Measurements from ENCODE around the gene F10. TPM values are rescaled to one million over a fixed set of nuclear protein-coding genes. Genes with fewer than 3 reads are reported as not detected.

The F10 gene
- total RNA-seq, 1 donor from 2014 or later = 0.23 TPM

DNA sequence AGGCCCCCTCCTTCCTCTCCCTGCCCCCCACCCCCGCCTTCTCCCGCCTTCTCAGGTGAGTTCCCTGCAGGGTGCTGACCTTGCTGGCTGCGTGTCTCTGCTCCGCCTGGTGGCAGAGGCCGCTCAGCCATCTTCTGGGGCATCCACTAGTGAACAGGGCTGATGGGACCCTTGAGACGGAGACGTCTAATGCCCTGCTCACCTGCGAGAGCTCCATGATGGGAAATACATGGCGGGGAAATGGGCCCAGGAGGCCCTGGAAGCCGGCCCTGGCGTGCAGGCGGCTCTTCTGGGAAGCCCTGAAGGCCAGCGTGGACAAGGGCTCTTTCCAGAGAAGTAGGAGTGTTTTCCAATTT is 32.2 kb upstream of the F10 start:
- Mint-ChIP-seq H3K36me3 (ENCODE audit: low read depth, unreplicated experiment) (peaks cover 7% of the 10 kb centered on the region), H3K27ac (ENCODE audit: unreplicated experiment) (no peak overlapping the region), H3K4me1 (ENCODE audit: unreplicated experiment) (no peaks in the 10 kb centered on the region), H3K9me3 (ENCODE audit: unreplicated experiment) (no peaks in the 10 kb centered on the region), H3K4me3 (ENCODE audit: unreplicated experiment) (no peak overlapping the region), H3K27me3 (ENCODE audit: unreplicated experiment) (peaks cover 8% of the 10 kb centered on the region)
- TF ChIP-seq, protein P1, sequence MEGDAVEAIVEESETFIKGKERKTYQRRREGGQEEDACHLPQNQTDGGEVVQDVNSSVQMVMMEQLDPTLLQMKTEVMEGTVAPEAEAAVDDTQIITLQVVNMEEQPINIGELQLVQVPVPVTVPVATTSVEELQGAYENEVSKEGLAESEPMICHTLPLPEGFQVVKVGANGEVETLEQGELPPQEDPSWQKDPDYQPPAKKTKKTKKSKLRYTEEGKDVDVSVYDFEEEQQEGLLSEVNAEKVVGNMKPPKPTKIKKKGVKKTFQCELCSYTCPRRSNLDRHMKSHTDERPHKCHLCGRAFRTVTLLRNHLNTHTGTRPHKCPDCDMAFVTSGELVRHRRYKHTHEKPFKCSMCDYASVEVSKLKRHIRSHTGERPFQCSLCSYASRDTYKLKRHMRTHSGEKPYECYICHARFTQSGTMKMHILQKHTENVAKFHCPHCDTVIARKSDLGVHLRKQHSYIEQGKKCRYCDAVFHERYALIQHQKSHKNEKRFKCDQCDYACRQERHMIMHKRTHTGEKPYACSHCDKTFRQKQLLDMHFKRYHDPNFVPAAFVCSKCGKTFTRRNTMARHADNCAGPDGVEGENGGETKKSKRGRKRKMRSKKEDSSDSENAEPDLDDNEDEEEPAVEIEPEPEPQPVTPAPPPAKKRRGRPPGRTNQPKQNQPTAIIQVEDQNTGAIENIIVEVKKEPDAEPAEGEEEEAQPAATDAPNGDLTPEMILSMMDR (IDR thresholded peaks at IDR 0.05; ENCODE audit: unreplicated experiment) = no peak
- DNase-seq (ENCODE audit: low spot score) = no peak

DNA sequence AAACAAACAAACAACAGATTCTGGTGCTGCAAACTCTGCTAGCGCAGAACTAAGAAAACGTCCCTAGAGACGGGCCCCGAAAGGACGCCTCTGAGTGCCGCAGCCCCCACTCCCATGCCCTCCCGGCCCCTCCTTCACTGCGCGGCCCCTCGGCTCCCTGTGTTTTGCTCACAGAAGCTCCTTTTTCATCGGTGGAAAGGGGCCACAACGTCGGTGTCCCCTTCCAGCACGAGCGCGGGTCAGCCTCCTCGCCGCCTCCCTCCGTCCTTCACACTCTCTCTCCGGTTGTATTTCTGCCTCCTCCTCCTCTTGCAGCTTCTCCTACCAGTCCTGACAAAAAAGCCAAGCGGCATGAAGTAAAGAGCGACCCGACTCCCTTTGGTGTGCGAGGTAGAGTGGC is 31.8 kb upstream of the F10 start:
- DNase-seq (ENCODE audit: low spot score) = no peak
- no peak overlapping the region for H3K4me3 Mint-ChIP-seq (ENCODE audit: unreplicated experiment)
- peaks cover 8% of the 10 kb centered on the region for H3K27me3 Mint-ChIP-seq (ENCODE audit: unreplicated experiment)
- H3K9me3 Mint-ChIP-seq (ENCODE audit: unreplicated experiment) = no peaks in the 10 kb centered on the region
- TF ChIP-seq, protein P1 (IDR thresholded peaks at IDR 0.05; ENCODE audit: unreplicated experiment) = no peak
- H3K4me1 Mint-ChIP-seq (ENCODE audit: unreplicated experiment) = no peaks in the 10 kb centered on the region
- H3K36me3 Mint-ChIP-seq (ENCODE audit: low read depth, unreplicated experiment) = peaks cover 7% of the 10 kb centered on the region
- H3K27ac Mint-ChIP-seq (ENCODE audit: unreplicated experiment) = no peak overlapping the region

DNA sequence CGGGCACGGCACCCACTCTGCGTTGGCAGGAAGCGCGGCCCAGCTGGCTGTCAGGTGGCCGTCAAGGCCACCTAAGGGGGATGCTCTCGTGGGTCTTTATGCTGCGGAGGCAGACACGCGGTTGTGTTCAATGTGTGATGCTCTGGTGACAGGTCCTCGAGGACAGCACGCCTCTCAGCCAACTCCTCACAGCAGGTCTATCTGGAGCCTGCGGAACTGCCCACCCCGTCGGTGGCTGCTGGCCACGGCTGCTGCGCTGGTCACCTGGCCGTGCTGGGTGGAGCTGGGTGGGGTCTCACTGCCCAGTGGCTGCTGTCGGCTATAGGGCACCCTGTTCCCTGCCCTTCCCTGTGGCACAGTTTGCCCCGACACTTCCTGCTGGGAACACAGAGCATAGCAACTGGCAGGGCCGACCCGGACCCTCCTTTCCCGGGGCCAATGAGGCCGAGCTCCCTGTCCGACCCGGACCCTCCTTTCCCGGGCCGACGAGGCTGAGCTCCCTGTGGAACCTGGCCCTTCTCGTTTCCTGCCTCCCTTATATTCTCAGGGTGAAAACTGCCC is 31.3 kb upstream of the F10 start:
- Mint-ChIP-seq H3K4me1 (ENCODE audit: unreplicated experiment) (no peaks in the 10 kb centered on the region), H3K4me3 (ENCODE audit: unreplicated experiment) (no peak overlapping the region), H3K9me3 (ENCODE audit: unreplicated experiment) (no peaks in the 10 kb centered on the region), H3K27ac (ENCODE audit: unreplicated experiment) (no peak overlapping the region), H3K36me3 (ENCODE audit: low read depth, unreplicated experiment) (peaks cover 7% of the 10 kb centered on the region), H3K27me3 (ENCODE audit: unreplicated experiment) (peaks cover 8% of the 10 kb centered on the region)
- TF ChIP-seq, protein P1 (IDR thresholded peaks at IDR 0.05; ENCODE audit: unreplicated experiment) = no peak
- DNase-seq (ENCODE audit: low spot score) = no peak

DNA sequence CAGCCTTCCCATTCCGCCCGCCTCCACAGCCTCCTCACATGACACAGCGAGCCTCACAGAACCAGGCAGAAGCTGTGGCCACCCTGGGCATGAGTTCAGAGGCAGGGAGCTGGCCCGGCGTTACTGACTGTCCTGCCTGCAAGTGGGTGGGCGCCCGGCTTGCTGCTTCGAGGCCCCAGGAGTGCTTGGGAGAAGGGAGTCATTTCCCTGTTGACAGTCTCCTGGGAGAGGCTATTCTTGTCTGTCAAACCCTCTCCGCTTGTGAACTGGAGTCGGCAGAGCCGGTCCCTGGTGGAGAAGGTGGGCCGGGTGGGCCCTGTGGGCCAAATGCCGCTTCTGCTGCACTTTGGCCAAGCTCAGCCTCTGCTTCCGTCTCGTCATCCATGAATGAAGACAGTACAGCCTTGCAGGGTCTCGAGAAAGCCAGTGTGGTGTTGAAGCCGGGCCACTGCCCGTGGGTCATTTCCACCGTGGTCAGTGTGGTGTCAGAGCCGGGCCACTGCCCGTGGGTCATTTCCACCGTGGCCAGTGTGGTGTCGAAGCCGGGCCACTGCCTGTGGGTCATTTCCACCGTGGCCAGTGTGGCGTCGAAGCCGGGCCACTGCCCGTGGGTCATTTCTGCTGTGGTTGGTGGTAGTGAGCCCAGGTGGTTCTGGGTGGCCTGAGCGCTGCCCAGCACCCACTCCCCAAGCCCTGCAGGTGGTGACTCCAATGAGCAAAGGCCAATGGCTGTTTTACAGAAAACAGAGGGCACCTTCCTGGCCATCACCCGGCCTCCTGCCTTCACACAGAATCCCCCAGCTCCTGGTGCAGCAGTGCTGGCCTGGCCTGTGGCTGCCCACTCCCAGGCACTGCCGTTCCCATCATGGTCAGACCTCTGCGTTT is 30.5 kb upstream of the F10 start:
- H3K27me3 Mint-ChIP-seq (ENCODE audit: unreplicated experiment) = peaks cover 4% of the 10 kb centered on the region
- H3K9me3 Mint-ChIP-seq (ENCODE audit: unreplicated experiment) = no peaks in the 10 kb centered on the region
- no peak for DNase-seq (ENCODE audit: low spot score)
- no peaks in the 10 kb centered on the region for H3K4me1 Mint-ChIP-seq (ENCODE audit: unreplicated experiment)
- TF ChIP-seq, protein P1 (IDR thresholded peaks at IDR 0.05; ENCODE audit: unreplicated experiment) = no peak
- no peak overlapping the region for H3K4me3 Mint-ChIP-seq (ENCODE audit: unreplicated experiment)
- peaks cover 7% of the 10 kb centered on the region for H3K36me3 Mint-ChIP-seq (ENCODE audit: low read depth, unreplicated experiment)
- H3K27ac Mint-ChIP-seq (ENCODE audit: unreplicated experiment) = no peak overlapping the region
